ENCODE measurements around the gene SLC22A3. TPM values are rescaled to one million over a fixed set of nuclear protein-coding genes. Genes with fewer than 3 reads are reported as not detected.

The SLC22A3 gene
- total RNA-seq, 2 experiments from 2014 or later, result not detected

DNA sequence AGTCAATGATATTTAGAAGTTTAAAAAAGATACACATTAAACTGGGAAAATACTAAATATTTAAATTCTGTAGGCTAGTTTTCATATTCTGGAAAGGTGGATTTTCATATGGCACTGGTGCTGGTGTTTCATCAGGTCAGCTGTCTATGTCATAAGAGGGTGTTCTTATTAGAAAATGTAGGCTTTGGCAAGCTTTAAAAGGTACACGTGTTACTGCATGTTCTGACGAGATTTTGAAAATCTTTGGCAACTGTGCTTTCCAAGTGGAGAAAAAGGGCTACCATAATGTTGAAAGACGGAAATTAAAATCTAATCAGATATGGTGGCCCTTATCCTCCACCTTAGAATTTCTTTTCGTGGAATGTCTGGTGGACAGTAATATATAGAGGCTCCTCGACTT is 30.0 kb downstream of the SLC22A3 start:
- Histone ChIP-seq H2AFZ (ENCODE audit: low read length) (no peak overlapping the region), H3K9me2 (ENCODE audit: insufficient read depth, low read length) (no peaks in the 10 kb centered on the region), H3K79me2 (ENCODE audit: insufficient read depth, low read depth, low read length) (no peaks in the 10 kb centered on the region), H3K4me2 (ENCODE audit: low read length) (no peak overlapping the region), H3K9me3 (ENCODE audit: low read length) (no peaks in the 10 kb centered on the region), H3K4me3 (ENCODE audit: low read depth, low read length, poor library complexity, severe bottlenecking) (no peak overlapping the region), H3K36me3 (ENCODE audit: insufficient read depth, low read length) (no peaks in the 10 kb centered on the region), H3K4me1 (ENCODE audit: insufficient read depth, low read length, poor library complexity, severe bottlenecking) (no peaks in the 10 kb centered on the region), H3K27ac (ENCODE audit: low read depth, low read length, poor library complexity, severe bottlenecking) (no peak overlapping the region), H4K20me1 (ENCODE audit: insufficient read depth, low read length) (no peaks in the 10 kb centered on the region)
- no peak for DNase-seq (ENCODE audit: low spot score)
- TF ChIP-seq, protein P1, sequence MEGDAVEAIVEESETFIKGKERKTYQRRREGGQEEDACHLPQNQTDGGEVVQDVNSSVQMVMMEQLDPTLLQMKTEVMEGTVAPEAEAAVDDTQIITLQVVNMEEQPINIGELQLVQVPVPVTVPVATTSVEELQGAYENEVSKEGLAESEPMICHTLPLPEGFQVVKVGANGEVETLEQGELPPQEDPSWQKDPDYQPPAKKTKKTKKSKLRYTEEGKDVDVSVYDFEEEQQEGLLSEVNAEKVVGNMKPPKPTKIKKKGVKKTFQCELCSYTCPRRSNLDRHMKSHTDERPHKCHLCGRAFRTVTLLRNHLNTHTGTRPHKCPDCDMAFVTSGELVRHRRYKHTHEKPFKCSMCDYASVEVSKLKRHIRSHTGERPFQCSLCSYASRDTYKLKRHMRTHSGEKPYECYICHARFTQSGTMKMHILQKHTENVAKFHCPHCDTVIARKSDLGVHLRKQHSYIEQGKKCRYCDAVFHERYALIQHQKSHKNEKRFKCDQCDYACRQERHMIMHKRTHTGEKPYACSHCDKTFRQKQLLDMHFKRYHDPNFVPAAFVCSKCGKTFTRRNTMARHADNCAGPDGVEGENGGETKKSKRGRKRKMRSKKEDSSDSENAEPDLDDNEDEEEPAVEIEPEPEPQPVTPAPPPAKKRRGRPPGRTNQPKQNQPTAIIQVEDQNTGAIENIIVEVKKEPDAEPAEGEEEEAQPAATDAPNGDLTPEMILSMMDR (conservative IDR thresholded peaks at IDR 0.05; ENCODE audit: low read length), result no peak
- no peak for TF ChIP-seq EZH2phosphoT487 (IDR thresholded peaks at IDR 0.05; ENCODE audit: borderline replicate concordance, low read depth, low read length)
- POLR2A ChIA-PET, result no interaction called here
- BruUV-seq (replicated peaks), result no TSS peak
- intact Hi-C loops (cut with micrococcal nuclease; ENCODE audit: unreplicated experiment), result no loop called here
- CTCF ChIA-PET (ENCODE audit: unreplicated experiment), result no interaction called here

DNA sequence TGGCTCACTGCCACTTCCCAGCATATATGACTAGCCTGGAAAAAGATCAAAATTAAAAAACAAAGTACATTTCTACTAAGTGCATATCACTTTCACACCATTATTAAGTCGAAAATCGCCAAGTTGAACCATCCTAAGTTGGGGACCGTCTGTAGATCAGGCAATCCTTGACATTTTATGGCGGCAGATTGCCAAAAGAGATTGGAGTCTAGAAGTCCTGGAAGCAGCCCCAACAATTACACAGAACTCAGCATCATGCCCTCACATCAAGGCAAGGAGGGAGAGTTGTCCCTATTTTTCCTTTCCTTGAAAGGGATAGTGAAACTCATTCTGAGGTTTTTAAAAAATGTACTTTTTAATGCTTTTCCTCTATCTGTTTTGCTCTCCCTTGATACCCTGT is 30.7 kb downstream of the SLC22A3 start:
- H2AFZ ChIP-seq (ENCODE audit: low read length), result no peak overlapping the region
- no peaks in the 10 kb centered on the region for H3K9me2 ChIP-seq (ENCODE audit: insufficient read depth, low read length)
- ChIA-PET POLR2A (no interaction called here), CTCF (ENCODE audit: unreplicated experiment) (no interaction called here)
- H3K4me2 ChIP-seq (ENCODE audit: low read length), result no peak overlapping the region
- no peaks in the 10 kb centered on the region for H3K79me2 ChIP-seq (ENCODE audit: insufficient read depth, low read depth, low read length)
- no peak for DNase-seq (ENCODE audit: low spot score)
- H3K36me3 ChIP-seq (ENCODE audit: insufficient read depth, low read length), result no peaks in the 10 kb centered on the region
- H3K27ac ChIP-seq (ENCODE audit: low read depth, low read length, poor library complexity, severe bottlenecking), result no peak overlapping the region
- H4K20me1 ChIP-seq (ENCODE audit: insufficient read depth, low read length), result no peaks in the 10 kb centered on the region
- no peak for TF ChIP-seq EZH2phosphoT487 (IDR thresholded peaks at IDR 0.05; ENCODE audit: borderline replicate concordance, low read depth, low read length)
- TF ChIP-seq, protein P1 (conservative IDR thresholded peaks at IDR 0.05; ENCODE audit: low read length), result no peak
- H3K4me3 ChIP-seq (ENCODE audit: low read depth, low read length, poor library complexity, severe bottlenecking), result no peak overlapping the region
- no TSS peak for BruUV-seq (replicated peaks)
- H3K4me1 ChIP-seq (ENCODE audit: insufficient read depth, low read length, poor library complexity, severe bottlenecking), result no peaks in the 10 kb centered on the region
- no peaks in the 10 kb centered on the region for H3K9me3 ChIP-seq (ENCODE audit: low read length)
- intact Hi-C loops (cut with micrococcal nuclease; ENCODE audit: unreplicated experiment), result no loop called here

DNA sequence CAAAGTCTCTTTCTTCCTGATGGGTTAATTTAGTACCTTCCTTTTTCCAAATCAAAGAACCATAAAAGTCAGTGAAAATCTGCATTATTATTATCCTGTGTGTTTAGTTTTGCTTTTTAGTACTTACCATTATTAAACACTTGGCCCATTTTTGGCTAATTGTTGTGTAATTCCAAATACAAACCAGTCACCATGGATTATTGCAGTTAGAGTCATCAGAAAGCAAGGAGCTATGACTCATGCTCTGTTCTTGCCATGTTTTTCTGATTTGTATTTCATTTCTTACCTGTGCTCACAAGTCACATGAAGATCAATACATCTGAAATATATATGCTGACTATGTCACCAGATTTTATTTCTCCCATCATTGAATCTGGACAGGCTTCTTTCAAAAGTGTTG is 31.3 kb downstream of the SLC22A3 start:
- Histone ChIP-seq H3K9me2 (ENCODE audit: insufficient read depth, low read length) (no peaks in the 10 kb centered on the region), H3K9me3 (ENCODE audit: low read length) (no peaks in the 10 kb centered on the region), H4K20me1 (ENCODE audit: insufficient read depth, low read length) (no peaks in the 10 kb centered on the region), H2AFZ (ENCODE audit: low read length) (no peak overlapping the region), H3K79me2 (ENCODE audit: insufficient read depth, low read depth, low read length) (no peaks in the 10 kb centered on the region), H3K27ac (ENCODE audit: low read depth, low read length, poor library complexity, severe bottlenecking) (no peak overlapping the region), H3K4me3 (ENCODE audit: low read depth, low read length, poor library complexity, severe bottlenecking) (no peak overlapping the region), H3K4me2 (ENCODE audit: low read length) (no peak overlapping the region), H3K4me1 (ENCODE audit: insufficient read depth, low read length, poor library complexity, severe bottlenecking) (no peaks in the 10 kb centered on the region), H3K36me3 (ENCODE audit: insufficient read depth, low read length) (no peaks in the 10 kb centered on the region)
- BruUV-seq (replicated peaks), result no TSS peak
- ChIA-PET POLR2A (no interaction called here), CTCF (ENCODE audit: unreplicated experiment) (no interaction called here)
- DNase-seq (ENCODE audit: low spot score), result no peak
- no peak for TF ChIP-seq EZH2phosphoT487 (IDR thresholded peaks at IDR 0.05; ENCODE audit: borderline replicate concordance, low read depth, low read length)
- TF ChIP-seq, protein P1 (conservative IDR thresholded peaks at IDR 0.05; ENCODE audit: low read length), result no peak
- intact Hi-C loops (cut with micrococcal nuclease; ENCODE audit: unreplicated experiment), result no loop called here

Measured in OCI-LY7 (cell line).